HCT116 (cell line): ENCODE measurements around the gene ALDH4A1. TPM values are rescaled to one million over a fixed set of nuclear protein-coding genes. Genes with fewer than 3 reads are reported as not detected.
"Not testable (repeated sequence)": the region's sequence is repeated elsewhere in the genome, so short reads cannot be mapped to it uniquely, and the experiment has no call there.

ENCODE experiments used
- ATAC-seq: fragments of 200-7000 bp; cut with Tn5 transposase; 2 replicates; pipeline ENCODE4 v1.9.1; 2020; ENCODE audit warnings: mild to moderate bottlenecking, moderate library complexity
- BruUV-seq: library from RNA; stranded (reverse); fragments of 400-500 nt; replicated peaks from 2 replicates; lab custom pipeline; 2021; lab: Mats Ljungman, UMichigan
- CTCF ChIA-PET: fragments of 300-600 bp; sonication (Branson Sonifier 250); formaldehyde crosslinking; loops from one replicate; lab custom pipeline; 2021; ENCODE audit warnings: antibody characterized with exemption; lab: Charles Lee
- POLR2A ChIA-PET: fragments of 300-600, 350-600 bp; sonication (Branson Sonifier 250); formaldehyde crosslinking; loops from one replicate; lab custom pipeline; 2021; ENCODE audit warnings: antibody characterized with exemption; lab: Charles Lee
- RAD21 ChIA-PET, 2 experiments: fragments of 300-600 bp; sonication (Branson Sonifier 250); formaldehyde crosslinking; loops; one replicate each; lab custom pipeline; 2023; ENCODE audit warnings: low total read pairs in 2 of 2; ENCODE audit not compliant: uncharacterized antibody in 2 of 2, unreplicated experiment in 2 of 2, low non-redundant PET in 1 of 2; lab: Charles Lee
- DNase-seq: peaks from one replicate; pipeline ENCODE4 v3.0.0-alpha.2; 2010; ENCODE audit warnings: low read depth, low spot score
- H2AFZ ChIP-seq: fragments of 200-600 bp; shearing (Covaris generic), sonication (generic); 2 replicates; pipeline ENCODE4 v1.6.1; 2017; ENCODE audit warnings: low read depth, mixed run types, mixed read lengths, antibody characterized with exemption, low read length; ENCODE audit not compliant: poor library complexity, severe bottlenecking
- H3K27ac ChIP-seq: 2 replicates; pipeline ENCODE4 v1.5.1; 2012; ENCODE audit warnings: low read depth, low read length
- H3K27me3 ChIP-seq: fragments of 200-600 bp; sonication (generic); 2 replicates; pipeline ENCODE4 v1.6.1; 2016; ENCODE audit warnings: mixed run types, low read length, mixed read lengths; ENCODE audit not compliant: insufficient read depth
- H3K36me3 ChIP-seq, 2 experiments: fragments of 200-500 bp in 1 of 2; fragments of 200-600 bp in 1 of 2; sonication (Bioruptor generic) in 1 of 2; sonication (generic) in 1 of 2; 2 replicates each; pipeline versions ENCODE4 v1.5.1 to v1.6.1; 2014 to 2016; ENCODE audit warnings: low read length in 2 of 2, inconsistent platforms in 1 of 2, mixed read lengths in 1 of 2, mixed run types in 1 of 2; ENCODE audit not compliant: insufficient read depth in 2 of 2, control insufficient read depth in 1 of 2
- H3K4me1 ChIP-seq, 2 experiments: fragments of 200-600 bp in 1 of 2; sonication (generic) in 1 of 2; 2 replicates each; pipeline versions ENCODE4 v1.5.1 to v1.6.1; 2012 to 2017; ENCODE audit warnings: low read length in 2 of 2, inconsistent platforms in 1 of 2, mild to moderate bottlenecking in 1 of 2, mixed read lengths in 1 of 2, mixed run types in 1 of 2, moderate library complexity in 1 of 2; ENCODE audit not compliant: insufficient read depth in 2 of 2, control insufficient read depth in 1 of 2
- H3K4me2 ChIP-seq: fragments of 200-600 bp; sonication (generic); 2 replicates; pipeline ENCODE4 v1.6.1; 2017; ENCODE audit warnings: mixed run types, low read length, mixed read lengths
- H3K4me3 ChIP-seq, 2 experiments: fragments of 200-600 bp in 1 of 2; sonication (generic) in 1 of 2; replicated peaks in 1 of 2; 2 replicates each; pipeline ENCODE4 v1.5.1; 2011 to 2016; ENCODE audit warnings: low read length in 2 of 2, control low read depth in 1 of 2, low read depth in 1 of 2, mild to moderate bottlenecking in 1 of 2, mixed read lengths in 1 of 2, mixed run types in 1 of 2
- H3K79me2 ChIP-seq: fragments of 200-600 bp; sonication (generic); 2 replicates; pipeline ENCODE4 v1.6.1; 2017; ENCODE audit warnings: mild to moderate bottlenecking, mixed run types, low read length, moderate library complexity, mixed read lengths; ENCODE audit not compliant: insufficient read depth
- H3K9ac ChIP-seq: fragments of 200-600 bp; sonication (generic); 2 replicates; pipeline ENCODE4 v1.6.1; 2016; ENCODE audit warnings: low read length, mixed read lengths
- H3K9me2 ChIP-seq: fragments of 200-600 bp; sonication (generic), shearing (Covaris generic); 2 replicates; pipeline ENCODE4 v1.6.1; 2017; ENCODE audit warnings: mixed run types, mild to moderate bottlenecking, moderate library complexity; ENCODE audit not compliant: insufficient read depth
- H3K9me3 ChIP-seq, 2 experiments: fragments of 200-500 bp in 1 of 2; fragments of 200-600 bp in 1 of 2; sonication (Bioruptor generic) in 1 of 2; sonication (generic) in 1 of 2; 2 replicates each; pipeline ENCODE4 v1.6.1; 2014 to 2017; ENCODE audit warnings: low read length in 2 of 2, mixed read lengths in 2 of 2, inconsistent platforms in 1 of 2, low read depth in 1 of 2, mild to moderate bottlenecking in 1 of 2, mixed run types in 1 of 2, moderate library complexity in 1 of 2; ENCODE audit not compliant: control insufficient read depth in 1 of 2, insufficient read depth in 1 of 2
- H4K20me1 ChIP-seq: fragments of 200-600 bp; sonication (generic), shearing (Covaris generic); 2 replicates; pipeline ENCODE4 v1.6.1; 2017; ENCODE audit warnings: mixed run types, mild to moderate bottlenecking, moderate library complexity; ENCODE audit not compliant: insufficient read depth
- ATF3 ChIP-seq: IDR thresholded peaks from 2 replicates; pipeline ENCODE4 v1.6.1; 2012
- CBX3 ChIP-seq: IDR thresholded peaks from 2 replicates; pipeline ENCODE4 v1.6.1; 2012; ENCODE audit warnings: low read depth
- CEBPB ChIP-seq: IDR thresholded peaks from 2 replicates; pipeline ENCODE4 v1.6.1; 2012; ENCODE audit warnings: low read depth
- CTCF ChIP-seq, 3 experiments: fragments of 200-600 bp in 1 of 3; sonication (generic) in 1 of 3; IDR thresholded peaks in 2 of 3; conservative IDR thresholded peaks in 1 of 3; 2 replicates each; pipeline ENCODE4 v1.5.1; 2012 to 2017; ENCODE audit warnings: low read depth in 2 of 3, low read length in 2 of 3, antibody characterized with exemption in 1 of 3, borderline replicate concordance in 1 of 3, control low read depth in 1 of 3, mild to moderate bottlenecking in 1 of 3, mixed read lengths in 1 of 3, mixed run types in 1 of 3, moderate library complexity in 1 of 3; ENCODE audit not compliant: insufficient read depth in 1 of 3
- EGR1 ChIP-seq: IDR thresholded peaks from 2 replicates; pipeline ENCODE4 v1.6.1; 2012; ENCODE audit warnings: low read depth
- FOSL1 ChIP-seq: IDR thresholded peaks from 2 replicates; pipeline ENCODE4 v1.6.1; 2012; ENCODE audit warnings: low read depth
- JUND ChIP-seq: IDR thresholded peaks from 2 replicates; pipeline ENCODE4 v1.6.1; 2012
- POLR2A ChIP-seq: IDR thresholded peaks from 2 replicates; pipeline ENCODE4 v1.7.0; 2011; ENCODE audit warnings: borderline replicate concordance; ENCODE audit not compliant: insufficient read depth, insufficient read length; ENCODE audit errors: extremely low read depth
- SIN3A ChIP-seq: IDR thresholded peaks from 2 replicates; pipeline ENCODE4 v1.6.1; 2012; ENCODE audit warnings: low read depth
- SRF ChIP-seq: IDR thresholded peaks from 2 replicates; pipeline ENCODE4 v1.6.1; 2012; ENCODE audit warnings: low read depth
- TCF7L2 ChIP-seq: IDR thresholded peaks from 2 replicates; pipeline ENCODE4 v1.7.0; 2011; ENCODE audit warnings: borderline replicate concordance, inconsistent platforms; ENCODE audit not compliant: insufficient read depth, insufficient read length; ENCODE audit errors: extremely low read depth
- YY1 ChIP-seq: IDR thresholded peaks from 2 replicates; pipeline ENCODE4 v1.6.1; 2011; ENCODE audit warnings: low read length, low read depth, moderate library complexity, mild to moderate bottlenecking; ENCODE audit not compliant: insufficient replicate concordance; ENCODE audit errors: extremely low read depth
- ZBTB33 ChIP-seq: IDR thresholded peaks from 2 replicates; pipeline ENCODE4 v1.6.1; 2011; ENCODE audit warnings: mild to moderate bottlenecking, low read length, moderate library complexity; ENCODE audit not compliant: insufficient replicate concordance; ENCODE audit errors: extremely low read depth
- ZFX ChIP-seq: fragments of 450-650 bp; IDR thresholded peaks from 2 replicates; pipeline ENCODE4 v1.6.1; 2017
- ZNF274 ChIP-seq: fragments of 200-500 bp; sonication (Bioruptor generic); IDR thresholded peaks from 2 replicates; pipeline ENCODE4 v1.6.1; 2014; ENCODE audit warnings: mild to moderate bottlenecking, low read depth, low read length, inconsistent platforms
- intact Hi-C: fragments of 100-400 bp; cut with micrococcal nuclease; formaldehyde crosslinking; loops from 2 replicates; pipeline ENCODE4 v1.10.0; 2022
- total RNA-seq: library from RNA; stranded (reverse); gene quantifications from one replicate; pipeline ENCODE4 v1.2.1, GENCODE V29; 2021; ENCODE audit not compliant: unreplicated experiment

ALDH4A1 gene
- total RNA-seq, 1 experiment from 2014 or later: 12.6 TPM

GRCh38 chr1:18849261-18849711 is 53.1 kb downstream of the ALDH4A1 start:
- no peaks in the 10 kb centered on the region for H3K79me2 ChIP-seq
- no peak overlapping the region for H3K4me3 ChIP-seq
- H3K9me3 ChIP-seq: no peaks in the 10 kb centered on the region
- ChIA-PET POLR2A (no interaction called here), RAD21 (no interaction called here), CTCF (no interaction called here)
- intact Hi-C loops: no loop called here
- no peaks in the 10 kb centered on the region for H3K4me1 ChIP-seq
- H3K9me2 ChIP-seq: no peaks in the 10 kb centered on the region
- no peak overlapping the region for H2AFZ ChIP-seq
- H3K36me3 ChIP-seq: no peaks in the 10 kb centered on the region
- peaks cover 16% of the 10 kb centered on the region for H3K27me3 ChIP-seq
- no peak overlapping the region for H3K27ac ChIP-seq
- DNase-seq (no peak), ATAC-seq (no peak)
- no TSS peak for BruUV-seq
- no peak overlapping the region for H3K4me2 ChIP-seq
- H3K9ac ChIP-seq: no peak overlapping the region
- H4K20me1 ChIP-seq: no peaks in the 10 kb centered on the region
- TF ChIP-seq FOSL1 (no peak), CTCF (IDR thresholded peaks at IDR 0.05 in 2 of 3, conservative IDR thresholded peaks at IDR 0.05 in 1 of 3; ENCODE audit: borderline replicate concordance in 1 of 3, insufficient read depth in 1 of 3, low read depth in 2 of 3, low read length in 2 of 3) (no peak), EGR1 (no peak), CBX3 (no peak), TCF7L2 (no peak), ZBTB33 (no peak), YY1 (no peak), SRF (no peak), ATF3 (no peak), POLR2A (no peak), JUND (no peak), CEBPB (no peak), ZFX (no peak), ZNF274 (no peak), SIN3A (no peak)

GRCh38 chr1:18847723-18848122 is 54.6 kb downstream of the ALDH4A1 start:
- intact Hi-C loops, H3K4me3 ChIP-seq, H2AFZ ChIP-seq, BruUV-seq, H3K4me2 ChIP-seq, ATAC-seq, H3K9me3 ChIP-seq, DNase-seq, H3K27ac ChIP-seq, H3K4me1 ChIP-seq, H3K36me3 ChIP-seq, H4K20me1 ChIP-seq, CTCF ChIA-PET, H3K9ac ChIP-seq, H3K79me2 ChIP-seq, H3K9me2 ChIP-seq, RAD21 ChIA-PET, POLR2A ChIA-PET, H3K27me3 ChIP-seq: not testable (repeated sequence)
